ENCODE results near the gene FERMT2.

GRCh38 chr14:52834440-52834842 lies 116.4 kb downstream of the FERMT2 start:
- TF ChIP-seq TCF12 (IDR thresholded peaks at IDR 0.05; ENCODE audit: low read depth): no peak
- no peak for TF ChIP-seq EP300 (IDR thresholded peaks at IDR 0.05; ENCODE audit: borderline replicate concordance)
- TF ChIP-seq RAD21 (IDR thresholded peaks at IDR 0.05; ENCODE audit: low read depth): no peak
- TF ChIP-seq FOXM1 (IDR thresholded peaks at IDR 0.05; ENCODE audit: borderline replicate concordance, low read depth): no peak
- TF ChIP-seq MAX (IDR thresholded peaks at IDR 0.05): no peak
